Central memory CD8-positive, alpha-beta T cell (primary cell): Measurements from ENCODE around the gene UBE3B.
A peak's percentile ranks its signal among the peaks of the same experiment; 100 is the strongest.

Source experiments
- ATAC-seq: fragments of 150-1000 bp; cut with Tn5 transposase; replicated peaks from 2 replicates; pipeline ENCODE4 v1.10.0; 2022; ENCODE audit warnings: mild to moderate bottlenecking, moderate FRiP score, moderate number of reproducible peaks; ENCODE audit not compliant: poor library complexity, severe bottlenecking; ENCODE audit errors: extremely low read depth
- DNase-seq, 2 donors: peaks; one replicate each; pipeline ENCODE4 v3.0.0; 2021; ENCODE audit warnings: low spot score in 2 of 2
- H3K27ac Mint-ChIP-seq: one replicate; pipeline ENCODE4 v1.8.0; 2022; ENCODE audit warnings: low read depth, mild to moderate bottlenecking, moderate library complexity, mixed read lengths
- H3K27me3 Mint-ChIP-seq: one replicate; pipeline ENCODE4 v1.8.0; 2022; ENCODE audit warnings: mixed read lengths
- H3K36me3 Mint-ChIP-seq: one replicate; pipeline ENCODE4 v1.8.0; 2022; ENCODE audit warnings: mild to moderate bottlenecking, moderate library complexity, mixed read lengths; ENCODE audit not compliant: insufficient read depth
- H3K4me1 Mint-ChIP-seq: one replicate; pipeline ENCODE4 v1.8.0; 2022; ENCODE audit warnings: mixed read lengths
- H3K4me3 Mint-ChIP-seq: one replicate; pipeline ENCODE4 v1.8.0; 2022; ENCODE audit warnings: mild to moderate bottlenecking, moderate library complexity, mixed read lengths
- H3K9me3 Mint-ChIP-seq: one replicate; pipeline ENCODE4 v1.8.0; 2022; ENCODE audit warnings: mixed read lengths

Gene UBE3B

GRCh38 chr12:109547286-109547685 is 69.9 kb downstream of the UBE3B start:
- no peak for DNase-seq
- H3K9me3 Mint-ChIP-seq = no peaks in the 10 kb centered on the region
- H3K27me3 Mint-ChIP-seq = peaks cover 27% of the 10 kb centered on the region
- no peak for ATAC-seq
- no peak overlapping the region for H3K4me3 Mint-ChIP-seq
- no peak overlapping the region for H3K27ac Mint-ChIP-seq
- peaks cover 37% of the 10 kb centered on the region for H3K4me1 Mint-ChIP-seq
- H3K36me3 Mint-ChIP-seq = peaks cover 2% of the 10 kb centered on the region

GRCh38 chr12:109548258-109548657 is 70.8 kb downstream of the UBE3B start:
- Mint-ChIP-seq H3K27me3 (peaks cover 27% of the 10 kb centered on the region), H3K27ac (no peak overlapping the region), H3K4me1 (peaks cover 41% of the 10 kb centered on the region), H3K9me3 (no peaks in the 10 kb centered on the region), H3K36me3 (peaks cover 2% of the 10 kb centered on the region), H3K4me3 (no peak overlapping the region)
- no peak for DNase-seq
- no peak for ATAC-seq

GRCh38 chr12:109549613-109550270 is 72.3 kb downstream of the UBE3B start:
- DNase-seq = no peak
- Mint-ChIP-seq H3K4me1 (peaks cover 31% of the 10 kb centered on the region), H3K36me3 (no peaks in the 10 kb centered on the region), H3K4me3 (no peak overlapping the region), H3K27me3 (peaks cover 27% of the 10 kb centered on the region), H3K9me3 (no peaks in the 10 kb centered on the region), H3K27ac (no peak overlapping the region)
- no peak for ATAC-seq

- ATAC-seq (no peak), DNase-seq (no peak)
- H3K27me3 Mint-ChIP-seq = peaks cover 27% of the 10 kb centered on the region
These were observed 72.8 kb downstream of the UBE3B start for GRCh38 chr12:109550281-109550680.

GRCh38 chr12:109551108-109551507 is 73.7 kb downstream of the UBE3B start:
- H3K27me3 Mint-ChIP-seq = peaks cover 27% of the 10 kb centered on the region
- no peaks in the 10 kb centered on the region for H3K9me3 Mint-ChIP-seq
- DNase-seq (no peak), ATAC-seq (no peak)
- peaks cover 19% of the 10 kb centered on the region for H3K4me1 Mint-ChIP-seq
- no peak overlapping the region for H3K27ac Mint-ChIP-seq
- no peaks in the 10 kb centered on the region for H3K36me3 Mint-ChIP-seq
- no peak overlapping the region for H3K4me3 Mint-ChIP-seq

More at GRCh38 chr12:109550281-109550680, 72.8 kb downstream of the UBE3B start:
- Mint-ChIP-seq H3K36me3 (no peaks in the 10 kb centered on the region), H3K27ac (no peak overlapping the region), H3K4me3 (no peak overlapping the region), H3K4me1 (peaks cover 25% of the 10 kb centered on the region), H3K9me3 (no peaks in the 10 kb centered on the region)

GRCh38 chr12:109552971-109553370 is 75.5 kb downstream of the UBE3B start:
- no peak for DNase-seq
- Mint-ChIP-seq H3K36me3 (peaks cover 2% of the 10 kb centered on the region), H3K27ac (no peak overlapping the region), H3K4me1 (peaks cover 11% of the 10 kb centered on the region), H3K9me3 (no peaks in the 10 kb centered on the region), H3K27me3 (peaks cover 16% of the 10 kb centered on the region), H3K4me3 (no peak overlapping the region)
- ATAC-seq = no peak

- H3K27ac Mint-ChIP-seq = peak overlapping the region; percentile 73
- no peak overlapping the region for H3K4me3 Mint-ChIP-seq
- no peak for ATAC-seq
- H3K36me3 Mint-ChIP-seq = peaks cover 2% of the 10 kb centered on the region
- no peaks in the 10 kb centered on the region for H3K9me3 Mint-ChIP-seq
- H3K27me3 Mint-ChIP-seq = peaks cover 11% of the 10 kb centered on the region
- no peak for DNase-seq
- peaks cover 11% of the 10 kb centered on the region for H3K4me1 Mint-ChIP-seq
These were observed 76.0 kb downstream of the UBE3B start for GRCh38 chr12:109553483-109553882.

GRCh38 chr12:109553906-109554500 is 76.6 kb downstream of the UBE3B start:
- DNase-seq = no peak
- H3K4me1 Mint-ChIP-seq = peaks cover 11% of the 10 kb centered on the region
- H3K9me3 Mint-ChIP-seq = no peaks in the 10 kb centered on the region
- peak overlapping the region; percentile 73 for H3K27ac Mint-ChIP-seq
- ATAC-seq = no peak
- peaks cover 8% of the 10 kb centered on the region for H3K27me3 Mint-ChIP-seq
- no peak overlapping the region for H3K4me3 Mint-ChIP-seq
- H3K36me3 Mint-ChIP-seq = peaks cover 2% of the 10 kb centered on the region

- peaks cover 2% of the 10 kb centered on the region for H3K36me3 Mint-ChIP-seq
- no peak overlapping the region for H3K4me3 Mint-ChIP-seq
- H3K9me3 Mint-ChIP-seq = no peaks in the 10 kb centered on the region
- no peak overlapping the region for H3K27ac Mint-ChIP-seq
- DNase-seq (no peak), ATAC-seq (no peak)
- H3K27me3 Mint-ChIP-seq = peaks cover 4% of the 10 kb centered on the region
- H3K4me1 Mint-ChIP-seq = peaks cover 7% of the 10 kb centered on the region
These were observed 77.3 kb downstream of the UBE3B start for GRCh38 chr12:109554761-109555160.

GRCh38 chr12:109555431-109556315 is 78.2 kb downstream of the UBE3B start:
- no peak for ATAC-seq
- H3K9me3 Mint-ChIP-seq = no peaks in the 10 kb centered on the region

GRCh38 chr12:109557200-109557599 is 79.8 kb downstream of the UBE3B start:
- no peak for ATAC-seq
- no peak for DNase-seq
- Mint-ChIP-seq H3K4me3 (no peak overlapping the region), H3K4me1 (peaks cover 5% of the 10 kb centered on the region), H3K27me3 (no peaks in the 10 kb centered on the region), H3K9me3 (no peaks in the 10 kb centered on the region), H3K27ac (no peak overlapping the region), H3K36me3 (peaks cover 2% of the 10 kb centered on the region)

More at GRCh38 chr12:109555431-109556315, 78.2 kb downstream of the UBE3B start:
- H3K27me3 Mint-ChIP-seq = no peaks in the 10 kb centered on the region
- DNase-seq = no peak
- H3K4me1 Mint-ChIP-seq = peaks cover 5% of the 10 kb centered on the region
- no peak overlapping the region for H3K4me3 Mint-ChIP-seq
- no peak overlapping the region for H3K27ac Mint-ChIP-seq
- peaks cover 2% of the 10 kb centered on the region for H3K36me3 Mint-ChIP-seq

GRCh38 chr12:109557805-109558204 is 80.4 kb downstream of the UBE3B start:
- no peak overlapping the region for H3K27ac Mint-ChIP-seq
- DNase-seq (no peak), ATAC-seq (no peak)
- no peaks in the 10 kb centered on the region for H3K4me1 Mint-ChIP-seq
- peaks cover 2% of the 10 kb centered on the region for H3K36me3 Mint-ChIP-seq
- no peak overlapping the region for H3K4me3 Mint-ChIP-seq
- H3K27me3 Mint-ChIP-seq = no peaks in the 10 kb centered on the region
- H3K9me3 Mint-ChIP-seq = no peaks in the 10 kb centered on the region
